Lung (tissue), 12 donors: ENCODE data around the gene RFX4. TPM values are rescaled to one million over a fixed set of nuclear protein-coding genes. Genes with fewer than 3 reads are reported as not detected.
"Not testable (repeated sequence)": the region's sequence is repeated elsewhere in the genome, so short reads cannot be mapped to it uniquely, and the experiment has no call there.

ENCODE experiments used
- ATAC-seq: fragments of 200-7000 bp; cut with Tn5 transposase; one replicate; pipeline ENCODE4 v1.9.1; 2020; ENCODE audit warnings: moderate number of reproducible peaks; ENCODE audit not compliant: insufficient read depth, low FRiP score
- DNase-seq, 3 donors: peaks; one replicate each; pipeline ENCODE4 v3.0.0-alpha.2; 2013 to 2017
- H3K27ac ChIP-seq, 2 donors: one replicate each; pipeline ENCODE4 v1.5.1; 2013; ENCODE audit warnings: mild to moderate bottlenecking in 2 of 2, moderate library complexity in 2 of 2, control low read depth in 1 of 2, inconsistent platforms in 1 of 2, low read depth in 1 of 2, low read length in 1 of 2
- H3K27me3 ChIP-seq, 3 donors: one replicate each; pipeline ENCODE4 v1.5.1; 2013; ENCODE audit warnings: low read length in 2 of 3; ENCODE audit not compliant: control insufficient read depth in 3 of 3, insufficient read depth in 3 of 3
- H3K36me3 ChIP-seq, 4 donors: one replicate each; pipeline ENCODE4 v1.5.1; 2013; ENCODE audit warnings: low read length in 4 of 4, mild to moderate bottlenecking in 1 of 4, moderate library complexity in 1 of 4; ENCODE audit not compliant: control insufficient read depth in 4 of 4, insufficient read depth in 4 of 4
- H3K4me1 ChIP-seq, 5 donors: one replicate each; pipeline ENCODE4 v1.5.1; 2013; ENCODE audit warnings: low read length in 5 of 5, mild to moderate bottlenecking in 2 of 5, moderate library complexity in 1 of 5; ENCODE audit not compliant: control insufficient read depth in 5 of 5, insufficient read depth in 5 of 5
- H3K4me3 ChIP-seq: one replicate; pipeline ENCODE4 v1.5.1; 2013; ENCODE audit warnings: mild to moderate bottlenecking, control low read depth, moderate library complexity
- H3K9ac ChIP-seq, 2 donors: one replicate each; pipeline ENCODE4 v1.5.1; 2013; ENCODE audit warnings: low read length in 2 of 2, control low read depth in 1 of 2; ENCODE audit not compliant: insufficient read depth in 1 of 2
- H3K9me3 ChIP-seq, 4 donors: one replicate each; pipeline ENCODE4 v1.5.1; 2013; ENCODE audit warnings: low read length in 3 of 4, mild to moderate bottlenecking in 1 of 4, moderate library complexity in 1 of 4; ENCODE audit not compliant: control insufficient read depth in 4 of 4, insufficient read depth in 3 of 4
- WGBS, 2 donors: extraction: QIAGEN DNeasy Blood & Tissue Kit; methylation state at CpG; one replicate each; pipeline ENCODE4 v1.1.7; 2013; 5-methylcytosine and 5-hydroxymethylcytosine counted together
- polyA plus RNA-seq, 2 donors: library from polyadenylated mRNA; stranded (reverse); fragments of 200-250 nt; gene quantifications; one replicate each; pipeline ENCODE4 v1.2.1, GENCODE V29; 2013
- total RNA-seq, 2 donors: library from RNA; depleted of rRNA in 1 of 2; stranded (reverse); fragments of >200 nt in 1 of 2; gene quantifications; one replicate each; pipeline ENCODE4 v1.2.1, GENCODE V29; 2014 to 2021
- TF ChIP-seq, protein P1 (sequence below): IDR thresholded peaks from 2 replicates; pipeline ENCODE4 v1.5.1; 2012; ENCODE audit warnings: mild to moderate bottlenecking; ENCODE audit errors: control extremely low read depth, extremely low read depth
- donor health status: control.
- donor health status: control.
- donor health status: Bipolar disorder and iron deficiency.
- donor health status: healthy.
- donor health status: DM: yes; HTN: yes; CAD: no.

Gene RFX4
- total and polyA plus RNA-seq, 4 donors: not detected

- 92 to 93% methylated on average over 3 of the region's 3 CpGs for WGBS, 2 donors
- no peak for ATAC-seq
Measured at GRCh38 chr12:106723416-106723815, 140.6 kb downstream of the RFX4 start.

GRCh38 chr12:106724116-106724515, 141.3 kb downstream of the RFX4 start:
- ATAC-seq: no peak
- WGBS, 2 donors: 95% methylated on average over 1 of the region's 1 CpG
- peaks cover 0 to 9% (median 0%) of the 10 kb centered on the region in 3 donors for H3K27me3 ChIP-seq

More at GRCh38 chr12:106723416-106723815, 140.6 kb downstream of the RFX4 start:
- TF ChIP-seq, protein P1, sequence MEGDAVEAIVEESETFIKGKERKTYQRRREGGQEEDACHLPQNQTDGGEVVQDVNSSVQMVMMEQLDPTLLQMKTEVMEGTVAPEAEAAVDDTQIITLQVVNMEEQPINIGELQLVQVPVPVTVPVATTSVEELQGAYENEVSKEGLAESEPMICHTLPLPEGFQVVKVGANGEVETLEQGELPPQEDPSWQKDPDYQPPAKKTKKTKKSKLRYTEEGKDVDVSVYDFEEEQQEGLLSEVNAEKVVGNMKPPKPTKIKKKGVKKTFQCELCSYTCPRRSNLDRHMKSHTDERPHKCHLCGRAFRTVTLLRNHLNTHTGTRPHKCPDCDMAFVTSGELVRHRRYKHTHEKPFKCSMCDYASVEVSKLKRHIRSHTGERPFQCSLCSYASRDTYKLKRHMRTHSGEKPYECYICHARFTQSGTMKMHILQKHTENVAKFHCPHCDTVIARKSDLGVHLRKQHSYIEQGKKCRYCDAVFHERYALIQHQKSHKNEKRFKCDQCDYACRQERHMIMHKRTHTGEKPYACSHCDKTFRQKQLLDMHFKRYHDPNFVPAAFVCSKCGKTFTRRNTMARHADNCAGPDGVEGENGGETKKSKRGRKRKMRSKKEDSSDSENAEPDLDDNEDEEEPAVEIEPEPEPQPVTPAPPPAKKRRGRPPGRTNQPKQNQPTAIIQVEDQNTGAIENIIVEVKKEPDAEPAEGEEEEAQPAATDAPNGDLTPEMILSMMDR: no peak
- H3K36me3 ChIP-seq: no peaks in the 10 kb centered on the region
- peaks cover 0 to 5% (median 0%) of the 10 kb centered on the region in 5 donors for H3K4me1 ChIP-seq
- no peak for DNase-seq
- no peaks in the 10 kb centered on the region for H3K9me3 ChIP-seq
- H3K4me3 ChIP-seq: no peak overlapping the region
- H3K27ac ChIP-seq: no peak overlapping the region
- no peak overlapping the region for H3K9ac ChIP-seq
- H3K27me3 ChIP-seq: peaks cover 0 to 10% (median 0%) of the 10 kb centered on the region in 3 donors

GRCh38 chr12:106724934-106725333, 142.1 kb downstream of the RFX4 start:
- no peak for ATAC-seq
- H3K36me3 ChIP-seq: no peaks in the 10 kb centered on the region
- H3K4me1 ChIP-seq: peaks cover 0 to 5% (median 0%) of the 10 kb centered on the region in 5 donors
- peaks cover 0 to 6% (median 0%) of the 10 kb centered on the region in 3 donors for H3K27me3 ChIP-seq
- H3K9me3 ChIP-seq: no peaks in the 10 kb centered on the region
- no peak for DNase-seq
- TF ChIP-seq, protein P1: no peak
- no peak overlapping the region for H3K9ac ChIP-seq
- no peak overlapping the region for H3K27ac ChIP-seq
- WGBS, 2 donors: 91 to 92% methylated on average over 6 of the region's 6 CpGs
- H3K4me3 ChIP-seq: no peak overlapping the region

More at GRCh38 chr12:106724116-106724515, 141.3 kb downstream of the RFX4 start:
- Histone ChIP-seq H3K9me3 (no peaks in the 10 kb centered on the region), H3K4me3 (no peak overlapping the region), H3K9ac (no peak overlapping the region), H3K4me1 (peaks cover 0 to 5% (median 0%) of the 10 kb centered on the region in 5 donors), H3K36me3 (no peaks in the 10 kb centered on the region), H3K27ac (no peak overlapping the region)
- TF ChIP-seq, protein P1: no peak
- DNase-seq: no peak

- H3K36me3 ChIP-seq, H3K27ac ChIP-seq, H3K9me3 ChIP-seq, H3K4me3 ChIP-seq, DNase-seq, ATAC-seq, H3K4me1 ChIP-seq, H3K9ac ChIP-seq, H3K27me3 ChIP-seq: not testable (repeated sequence)
- WGBS, 2 donors: 87 to 94% methylated on average over 5 of the region's 5 CpGs
Measured at GRCh38 chr12:106726603-106727202, 143.9 kb downstream of the RFX4 start.
